GM18868 (cell line): Measurements from ENCODE around the gene RHOF.
"Not testable (repeated sequence)": the region's sequence is repeated elsewhere in the genome, so short reads cannot be mapped to it uniquely, and the experiment has no call there.

Experiments
- ATAC-seq: cut with Tn5 transposase; IDR thresholded peaks from one replicate; pipeline ENCODE4 v1.9.1; 2021; ENCODE audit warnings: mild to moderate bottlenecking, moderate library complexity; ENCODE audit not compliant: unreplicated experiment

Gene RHOF

DNA sequence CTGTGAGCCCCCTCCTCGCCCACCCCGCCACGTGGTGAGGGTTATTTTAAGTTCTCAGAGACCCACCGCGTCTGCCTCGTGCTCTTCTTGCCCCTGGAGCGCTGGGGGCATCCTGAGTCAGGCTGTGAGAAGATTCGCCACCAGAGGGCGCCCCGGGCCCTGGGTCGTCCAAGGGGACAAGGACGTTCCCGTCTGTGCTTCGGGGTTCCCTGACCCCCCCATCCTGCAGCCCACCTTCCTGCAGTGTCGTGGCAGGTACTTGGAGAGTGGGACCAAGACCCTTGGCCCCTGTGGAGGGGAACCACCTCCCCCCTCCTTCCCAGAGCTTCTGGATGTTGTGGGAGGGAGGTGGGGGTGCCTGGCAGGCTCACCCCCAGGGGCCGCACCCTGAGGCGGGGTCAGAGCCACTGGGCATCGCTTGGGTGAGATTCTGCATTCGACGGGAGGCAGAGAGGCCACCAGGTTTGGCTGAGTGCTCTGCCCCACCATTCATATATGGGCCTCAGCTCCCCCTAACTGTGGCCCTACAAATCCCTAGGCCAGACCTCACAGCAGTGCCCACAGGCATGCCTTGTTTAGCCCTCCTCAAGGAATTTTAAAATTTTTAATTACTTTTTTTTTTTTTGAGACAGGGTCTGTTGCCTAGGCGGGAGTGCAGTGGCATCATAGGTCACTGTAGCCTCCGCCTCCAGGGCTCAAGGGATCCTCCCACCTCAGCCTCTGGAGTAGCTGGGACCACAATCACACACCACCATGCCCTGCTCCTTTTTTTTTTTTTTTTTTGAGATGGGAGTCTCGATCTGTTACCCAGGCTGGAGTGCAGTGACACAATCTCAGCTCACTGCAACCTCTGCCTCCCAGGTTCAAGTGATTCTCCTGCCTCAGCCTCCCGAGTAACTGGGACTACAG, 17.0 kb downstream of the RHOF start:
- peak; percentile 60 for ATAC-seq

DNA sequence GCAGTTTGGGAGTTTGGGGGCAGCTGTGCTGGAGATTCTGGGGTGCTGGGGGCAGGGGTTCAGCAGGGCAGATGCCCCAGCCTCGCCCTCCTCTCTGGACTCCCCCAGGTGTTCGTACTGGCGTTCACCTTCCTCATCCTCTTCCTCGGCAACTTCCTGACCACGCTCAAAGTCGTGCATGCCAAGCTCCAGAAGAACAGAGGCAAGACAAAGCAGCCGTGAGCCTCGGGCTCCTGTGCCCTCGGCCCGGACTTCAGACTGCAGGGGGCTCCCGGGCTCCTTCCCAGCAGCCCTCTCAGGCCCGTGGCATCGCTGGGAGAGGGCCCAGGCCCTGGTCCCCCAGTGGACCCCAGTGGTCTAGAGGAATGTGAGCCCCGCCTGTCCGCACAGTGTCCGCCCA, 18.0 kb downstream of the RHOF start:
- ATAC-seq: no peak

DNA sequence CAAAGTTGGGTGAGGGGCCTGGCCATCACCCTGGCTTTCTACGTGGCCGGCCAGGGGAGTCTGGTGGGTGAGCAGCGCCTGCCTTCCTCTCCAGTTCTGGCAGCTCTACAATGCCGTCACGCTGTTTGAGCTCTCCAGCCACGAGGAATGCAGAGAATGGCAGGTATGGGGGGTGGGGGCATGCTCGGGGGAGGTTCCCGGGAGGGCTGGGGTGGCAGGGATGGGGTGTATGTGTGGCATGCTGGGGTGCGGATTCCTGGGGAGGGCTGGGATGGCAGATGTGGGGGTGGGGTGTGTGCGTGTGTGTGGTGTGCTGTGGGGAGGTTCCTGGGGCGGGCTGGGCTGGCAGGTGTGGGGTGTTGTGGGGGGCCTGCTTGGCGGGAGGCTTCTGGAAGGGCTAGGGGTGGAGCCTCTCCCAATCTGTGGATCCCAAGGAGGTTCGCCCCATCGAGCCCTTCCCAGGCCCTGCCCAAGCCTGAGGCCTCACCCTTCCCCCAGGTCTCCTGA, 18.5 kb downstream of the RHOF start:
- ATAC-seq: no peak

DNA sequence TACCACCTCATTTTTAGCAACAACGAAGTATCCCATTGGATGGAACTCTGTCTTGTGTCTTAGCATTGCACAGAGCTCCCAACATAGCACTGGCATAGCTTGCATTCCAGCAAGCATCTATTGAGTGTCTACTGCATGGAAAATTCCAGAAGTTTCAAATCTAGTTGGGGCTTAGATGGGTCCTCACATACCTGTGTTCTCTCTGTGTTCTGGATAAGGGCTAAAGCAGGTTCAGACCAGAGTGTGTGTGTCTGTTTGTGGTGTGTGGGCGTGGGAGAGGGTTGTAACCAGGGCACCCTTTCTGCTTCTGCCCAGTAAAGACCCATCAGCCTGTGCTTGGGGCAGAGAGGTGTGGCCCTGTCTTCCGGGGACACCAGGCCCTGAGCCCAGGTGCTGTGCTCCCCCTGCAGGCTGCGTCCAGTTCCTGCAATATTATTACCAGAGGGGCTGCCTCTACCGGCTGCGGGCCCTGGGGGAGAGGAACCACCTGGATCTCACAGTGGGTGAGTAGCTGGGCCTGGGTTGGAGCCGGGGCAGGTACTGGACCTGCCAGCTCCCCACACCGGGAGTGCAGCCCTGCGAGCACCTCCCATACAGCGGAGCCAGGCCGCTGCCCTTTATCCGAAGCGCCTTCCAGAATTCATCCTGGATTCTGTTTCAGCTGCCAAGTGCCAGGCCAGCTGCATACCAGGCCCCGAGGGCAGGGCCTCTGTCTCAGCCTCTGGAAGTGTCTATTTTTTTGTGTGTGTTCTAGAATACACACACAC, 20.3 kb downstream of the RHOF start:
- ATAC-seq: peak; percentile 87

DNA sequence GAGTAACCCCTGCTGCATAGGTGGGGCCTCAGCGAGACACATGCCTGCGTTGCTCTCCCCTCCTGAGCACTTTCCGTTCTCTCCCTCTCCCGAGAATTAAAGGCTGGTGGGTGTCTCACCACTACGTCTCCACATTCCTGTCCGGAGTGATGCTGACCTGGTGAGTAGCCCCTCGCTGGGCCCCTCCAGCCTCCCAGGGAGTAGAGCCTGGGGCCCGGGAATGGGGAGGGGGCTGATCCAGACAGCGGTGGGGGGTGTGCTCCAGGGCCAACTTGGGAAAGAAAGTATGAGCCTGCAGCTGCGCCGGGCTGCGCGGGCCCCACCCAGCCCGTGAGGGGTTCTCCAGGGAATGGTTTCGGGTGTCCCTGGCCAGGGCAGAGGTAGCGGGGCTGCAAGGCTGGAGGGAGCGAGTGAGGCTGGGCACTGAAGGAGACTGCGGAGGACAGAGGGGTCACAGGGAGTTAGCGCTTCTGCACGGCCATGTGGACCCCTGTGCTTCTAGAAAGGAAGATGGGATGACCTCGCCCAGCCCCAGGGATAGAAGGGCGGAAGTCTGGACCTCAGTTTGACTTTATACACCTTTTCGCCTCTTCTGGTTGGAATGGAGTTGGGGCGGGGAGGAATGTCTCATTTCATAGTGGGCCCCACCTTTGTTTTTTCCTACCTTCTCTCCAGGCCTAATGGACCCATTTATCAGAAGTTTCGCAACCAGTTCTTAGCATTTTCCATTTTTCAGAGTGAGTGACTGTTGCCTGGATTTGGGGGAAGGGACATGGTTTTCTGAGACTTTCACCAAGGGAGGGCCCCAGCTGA, 22.5 kb downstream of the RHOF start:
- no peak for ATAC-seq

- ATAC-seq: no peak
These were observed 23.1 kb downstream of the RHOF start for GRCh38 chr12:121770388-121770787.

DNA sequence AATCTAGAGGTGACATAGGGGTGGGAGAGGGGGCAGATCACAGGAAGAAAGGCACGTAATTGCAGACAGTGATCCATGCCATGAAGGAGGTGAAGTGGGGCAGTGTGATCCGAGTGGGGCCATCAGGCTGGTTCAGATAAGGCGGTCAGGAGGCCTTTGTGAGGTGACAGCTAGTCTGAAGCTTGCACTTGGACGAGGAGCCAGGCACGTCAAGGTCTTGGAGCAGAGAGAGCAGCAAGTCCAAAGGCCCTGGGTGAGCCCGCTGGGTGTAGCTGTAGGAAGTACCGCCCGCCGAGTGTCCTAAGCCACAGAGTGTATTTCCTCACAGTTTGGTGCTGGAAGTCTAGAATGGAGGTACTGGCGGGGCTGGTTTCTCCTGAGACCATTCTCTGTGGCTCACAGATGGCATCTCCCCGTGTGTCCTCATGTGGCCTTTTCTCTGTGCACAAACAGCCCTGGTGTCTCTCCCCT, 23.6 kb downstream of the RHOF start:
- ATAC-seq: no peak

DNA sequence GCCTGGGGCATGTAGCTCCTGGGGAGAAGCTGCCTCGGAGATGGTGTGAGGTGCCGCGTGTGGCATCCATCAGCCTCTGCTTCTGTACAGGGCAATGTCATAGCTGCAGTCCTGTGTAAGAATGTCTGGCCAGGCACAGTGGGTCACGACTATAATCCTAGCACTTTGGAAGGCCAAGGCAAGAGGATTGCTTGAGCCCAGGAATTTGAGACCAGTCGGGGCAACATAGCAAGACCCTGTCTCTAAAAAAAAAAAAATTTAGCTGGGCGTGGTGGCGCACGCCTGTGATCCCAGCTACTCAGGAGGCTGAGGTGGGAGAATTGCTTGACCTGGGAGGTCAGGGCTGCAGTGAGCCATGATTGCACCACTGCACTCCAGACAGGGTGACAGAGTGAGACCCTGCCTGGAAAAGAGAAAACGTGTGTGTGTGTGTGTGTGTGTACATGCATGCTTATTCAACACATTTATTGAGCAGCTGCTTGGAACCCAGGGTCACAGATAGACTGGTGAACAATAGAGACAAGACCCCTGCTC, 24.1 kb downstream of the RHOF start:
- no peak for ATAC-seq

- no peak for ATAC-seq
These were observed 25.9 kb downstream of the RHOF start for GRCh38 chr12:121767525-121768016.

DNA sequence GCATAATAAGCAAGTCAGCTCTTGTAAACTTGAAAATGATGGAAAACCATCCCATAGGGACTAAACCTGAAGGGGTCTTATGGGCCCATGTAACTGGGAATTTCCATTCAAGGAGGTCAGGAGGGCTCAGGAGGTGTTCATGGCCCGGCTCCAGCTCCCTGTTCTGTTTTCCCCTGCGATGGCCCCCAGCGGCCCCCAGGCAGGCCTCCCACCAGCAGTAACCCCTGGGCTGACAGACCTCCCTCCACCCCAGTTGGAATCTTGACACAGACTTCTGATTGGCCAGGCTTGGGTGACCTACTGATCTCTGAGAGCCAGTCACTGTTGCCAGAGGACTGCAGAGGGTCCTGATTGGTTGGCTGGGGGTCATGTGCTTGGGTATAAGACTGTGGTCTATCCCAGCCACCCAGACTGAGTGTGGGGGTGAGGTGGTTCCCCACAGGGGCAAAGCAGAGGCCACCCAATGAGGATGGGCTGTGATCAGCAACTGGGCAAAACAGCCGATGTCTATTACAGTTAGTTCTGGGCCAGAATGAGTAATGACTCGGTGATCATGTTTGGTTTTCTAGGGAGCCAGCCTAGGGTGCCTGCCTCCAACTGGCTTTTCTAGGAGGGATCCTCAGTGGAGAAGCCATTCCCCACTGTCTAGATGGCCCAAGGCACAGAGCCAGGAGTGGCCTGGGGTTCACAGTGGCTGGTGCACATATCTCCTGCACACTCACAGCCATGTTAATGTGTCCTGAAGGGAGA, 27.0 kb downstream of the RHOF start:
- ATAC-seq: no peak

- ATAC-seq: no peak
These were observed 27.9 kb downstream of the RHOF start for GRCh38 chr12:121765573-121765972.

- no peak for ATAC-seq
These were observed 28.7 kb downstream of the RHOF start for GRCh38 chr12:121764808-121765207.

DNA sequence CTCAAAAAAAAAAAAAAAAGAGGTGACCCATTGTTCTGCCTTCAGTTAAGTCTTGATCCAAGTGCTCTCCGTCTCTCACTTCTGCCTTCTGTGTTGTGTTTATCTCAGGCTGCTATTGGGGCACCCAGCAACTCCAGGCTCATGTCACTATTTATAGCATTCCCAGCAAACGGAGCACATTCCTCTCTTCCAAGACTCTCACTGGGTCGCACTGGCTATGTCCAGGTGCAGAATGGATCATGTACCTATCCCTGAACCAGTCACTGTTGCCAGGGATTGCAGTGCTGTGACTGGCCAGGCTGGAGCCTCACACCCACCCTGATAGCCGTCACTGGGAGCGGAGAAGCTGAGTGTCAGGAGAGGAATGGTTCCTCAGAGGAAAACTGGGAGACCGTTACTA, 31.2 kb downstream of the RHOF start:
- no peak for ATAC-seq

DNA sequence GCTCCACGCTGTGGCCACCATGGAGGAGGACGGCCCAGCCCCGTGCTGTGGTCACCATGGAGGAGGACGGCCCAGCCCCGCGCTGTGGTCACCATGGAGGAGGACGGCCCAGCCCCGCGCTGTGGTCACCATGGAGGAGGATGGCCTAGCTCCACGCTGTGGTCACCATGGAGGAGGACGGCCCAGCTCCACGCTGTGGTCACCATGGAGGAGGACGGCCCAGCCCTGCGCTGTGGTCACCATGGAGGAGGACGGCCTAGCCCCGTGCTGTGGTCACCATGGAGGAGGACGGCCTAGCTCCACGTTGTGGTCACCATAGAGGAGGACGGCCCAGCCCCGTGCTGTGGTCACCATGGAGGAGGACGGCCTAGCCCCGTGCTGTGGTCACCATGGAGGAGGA, 35.0 kb downstream of the RHOF start:
- not testable (repeated sequence) for ATAC-seq

GRCh38 chr12:121755591-121755990, 37.9 kb downstream of the RHOF start:
- ATAC-seq: no peak

DNA sequence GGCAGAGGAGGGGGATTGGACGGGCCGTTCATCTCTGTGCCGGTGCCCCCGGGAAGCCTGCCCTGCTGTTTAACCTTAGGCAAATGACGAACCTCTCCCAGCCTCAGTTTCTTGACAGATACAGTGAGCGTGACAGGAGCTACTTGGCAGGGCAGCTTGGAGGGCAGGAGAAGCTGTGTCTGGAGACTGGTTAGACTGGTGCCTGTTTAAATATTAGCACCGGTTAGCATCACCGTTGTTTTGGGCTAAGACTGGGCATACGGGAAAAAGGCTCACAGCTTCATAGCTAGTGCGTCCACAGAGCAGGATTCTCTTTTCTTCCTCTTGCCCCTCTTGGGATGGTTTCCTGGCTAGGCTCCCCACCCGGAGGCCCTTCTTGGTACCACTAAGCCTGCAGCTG, 38.7 kb downstream of the RHOF start:
- ATAC-seq: no peak

DNA sequence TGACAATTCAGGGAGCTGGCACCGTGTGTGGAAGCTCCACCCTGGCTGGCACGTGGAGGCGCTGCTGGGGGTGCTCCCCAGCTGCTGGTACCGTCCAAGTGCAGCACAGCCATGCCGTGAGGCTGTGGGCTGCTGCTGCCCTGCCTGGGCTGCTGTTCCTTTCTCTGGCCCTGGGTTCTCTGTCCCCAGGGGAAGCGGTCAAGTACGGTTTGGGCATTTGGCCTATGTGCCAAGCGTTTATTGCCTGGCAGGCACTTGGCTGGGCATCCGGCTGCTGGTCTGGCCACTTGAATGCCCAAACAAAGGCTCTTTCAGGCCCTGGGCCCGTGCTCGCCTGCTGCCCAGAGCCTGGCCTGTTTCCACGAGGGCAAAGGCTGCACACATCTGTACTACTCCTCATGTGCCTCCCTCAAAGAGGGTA, 39.6 kb downstream of the RHOF start:
- ATAC-seq: no peak

GRCh38 chr12:121751749-121752351, 41.6 kb downstream of the RHOF start:
- no peak for ATAC-seq

DNA sequence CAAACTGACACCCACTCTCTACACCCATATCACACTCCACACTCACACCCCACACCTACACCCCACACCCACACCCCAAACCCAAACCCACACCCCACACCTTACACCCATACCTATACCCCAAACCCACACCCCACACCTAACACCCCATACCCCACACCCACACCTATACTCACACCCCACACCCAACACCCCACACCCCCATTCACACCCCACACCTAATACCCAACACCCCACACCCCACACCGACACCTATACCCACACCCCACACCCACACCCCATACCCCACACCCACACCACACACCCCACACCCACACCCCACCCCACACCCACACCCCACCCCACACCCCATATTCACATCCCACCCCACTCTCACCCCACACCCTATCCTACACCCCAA, 42.5 kb downstream of the RHOF start:
- ATAC-seq: no peak
